ENCODE measurements around the gene SH3PXD2B.

GRCh38 chr5:172413601-172414171 lies 40.6 kb downstream of the SH3PXD2B start:
- TF ChIP-seq CTCF (IDR thresholded peaks at IDR 0.05) (no peak), POLR2A (IDR thresholded peaks at IDR 0.05) (no peak)

Measured in lower leg skin (tissue), 3 donors.